ENCODE data around the gene PLG.
"Not testable (repeated sequence)": the region's sequence is repeated elsewhere in the genome, so short reads cannot be mapped to it uniquely, and the experiment has no call there.

The PLG gene

DNA sequence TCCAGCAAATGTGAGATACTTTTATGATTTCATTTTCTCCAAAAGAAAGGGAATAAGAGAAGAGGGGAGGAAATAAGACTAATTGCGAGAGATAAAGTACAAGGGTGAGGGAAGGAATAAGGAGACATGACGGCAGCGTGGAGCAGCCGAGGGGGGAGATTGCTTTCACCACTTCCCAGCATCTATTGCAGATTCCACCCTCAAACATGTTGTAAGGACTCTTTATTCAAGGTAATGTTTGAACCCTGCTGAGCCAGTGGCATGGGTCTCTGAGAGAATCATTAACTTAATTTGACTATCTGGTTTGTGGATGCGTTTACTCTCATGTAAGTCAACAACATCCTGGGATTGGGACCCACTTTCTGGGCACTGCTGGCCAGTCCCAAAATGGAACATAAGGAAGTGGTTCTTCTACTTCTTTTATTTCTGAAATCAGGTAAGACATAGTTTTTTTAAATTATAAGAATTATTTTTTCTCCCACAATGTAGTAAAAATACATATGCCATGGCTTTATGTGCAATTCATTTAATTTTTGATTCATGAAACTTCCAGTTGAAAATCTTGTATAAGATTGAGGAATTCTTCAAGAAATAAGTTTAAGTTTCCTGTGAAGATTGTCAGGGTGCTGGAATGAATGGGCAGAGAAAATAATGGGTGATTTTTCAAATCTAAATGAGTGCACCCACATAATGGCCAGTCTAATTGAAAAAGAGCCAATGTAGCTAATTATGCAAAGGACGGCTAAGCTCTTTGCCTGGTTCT lies at the start of gene PLG:
PLG (plus strand) TSS at position 327 of the 763 bp plus-strand sequence; CDS start at position 388, 61 bp downstream.
- not testable (repeated sequence) for DNase-seq (ENCODE audit: low read depth)

DNA sequence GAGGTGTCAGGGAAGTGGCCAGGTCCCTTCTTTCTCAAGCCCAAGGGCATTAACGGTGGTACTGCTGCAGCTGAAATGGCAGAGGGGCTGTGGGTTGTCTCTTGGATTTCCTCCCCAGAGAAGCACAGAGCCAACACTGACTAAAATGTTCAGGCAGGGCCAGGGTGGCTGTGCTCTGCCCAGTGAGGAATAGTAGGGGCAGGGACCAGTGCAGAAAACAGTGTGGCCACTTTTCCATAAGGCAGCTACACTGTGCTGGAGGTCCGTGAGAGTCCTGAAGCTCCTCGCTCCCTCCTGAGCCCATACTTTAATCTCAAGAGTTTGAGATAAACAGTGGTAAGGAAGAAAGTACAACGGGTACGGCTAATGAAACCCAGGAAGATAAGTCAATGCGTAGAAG lies 42.5 kb upstream of the PLG start:
- no peak for DNase-seq (ENCODE audit: low read depth)

DNA sequence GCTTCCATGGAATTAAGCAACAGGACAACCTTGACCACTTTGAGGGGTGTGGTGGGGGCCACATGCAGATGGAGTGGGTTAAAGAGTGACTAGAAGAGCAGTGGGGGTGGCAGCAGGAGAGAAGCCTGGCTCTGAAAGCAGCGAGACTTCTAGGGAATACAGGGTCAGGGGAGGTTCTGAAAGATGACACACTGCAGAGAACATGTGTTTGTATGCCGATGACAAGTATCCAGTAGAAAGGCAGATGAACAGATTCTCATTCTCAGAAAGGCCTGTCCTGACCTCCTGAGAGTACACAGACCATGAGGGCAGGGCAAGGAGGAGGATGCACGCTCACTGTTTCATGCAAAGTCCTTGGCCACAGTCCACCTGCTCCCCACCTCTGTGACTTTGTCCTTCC lies 40.8 kb upstream of the PLG start:
- DNase-seq (ENCODE audit: low read depth): no peak

DNA sequence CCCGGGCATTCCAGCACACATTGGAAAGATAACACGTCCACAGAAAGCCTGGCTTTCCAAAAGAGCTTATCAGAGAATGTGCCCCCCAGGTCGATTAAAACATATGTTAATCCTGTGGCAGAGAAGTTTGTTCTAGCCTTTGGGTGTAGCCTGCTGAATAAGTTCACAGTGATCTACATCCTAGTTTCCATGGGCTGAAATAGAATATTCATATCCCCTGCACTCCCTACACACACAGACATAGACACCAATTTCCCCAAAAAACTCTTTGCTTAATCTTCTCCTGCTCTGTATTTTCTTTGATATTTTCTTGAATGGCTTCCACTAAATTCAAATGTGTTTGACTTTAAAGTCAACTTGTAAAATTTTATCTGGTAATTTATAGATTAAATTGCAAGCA lies 39.6 kb upstream of the PLG start:
- DNase-seq (ENCODE audit: low read depth): no peak

DNA sequence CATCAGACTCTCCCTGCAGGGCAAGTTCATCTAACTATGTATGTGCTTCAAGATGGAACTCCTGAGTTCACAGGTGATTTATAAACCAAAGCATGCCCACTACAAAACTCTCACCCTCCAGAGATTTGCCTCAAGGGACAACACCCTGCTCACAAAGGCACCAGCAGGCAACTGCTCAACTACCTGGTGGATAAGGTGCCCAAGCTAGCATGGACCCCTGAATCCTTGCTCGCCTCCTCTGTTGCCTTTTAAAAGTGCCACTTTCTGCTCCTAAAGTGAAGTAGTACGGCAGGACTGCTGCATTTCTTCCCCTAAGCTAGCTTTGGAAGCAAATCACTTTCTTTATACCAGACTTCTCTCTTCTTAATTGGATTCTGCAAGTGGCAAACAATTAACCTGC lies 39.2 kb upstream of the PLG start:
- DNase-seq (ENCODE audit: low read depth): no peak

DNA sequence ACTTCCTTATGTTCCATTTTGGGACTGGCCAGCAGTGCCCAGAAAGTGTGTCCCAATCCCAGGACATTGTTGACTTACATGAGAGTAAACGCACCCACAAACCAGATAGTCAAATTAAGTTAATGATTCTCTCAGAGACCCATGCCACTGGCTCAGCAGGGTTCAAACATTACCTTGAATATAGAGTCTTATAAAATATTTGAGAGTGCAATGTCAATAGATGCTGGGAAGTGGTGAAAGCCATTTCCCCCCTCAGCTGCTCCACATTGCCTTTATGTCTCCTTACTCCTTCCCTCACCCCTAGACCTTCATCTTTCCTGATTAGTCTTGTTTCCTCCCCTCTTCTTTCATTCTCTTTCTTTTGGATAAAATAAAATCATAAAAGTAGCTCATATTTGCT lies 37.8 kb upstream of the PLG start, which contains the start of gene LPA:
LPA (minus strand) TSS at position 78 of the 400 bp plus-strand sequence; CDS start at position 17, 61 bp downstream.
- DNase-seq (ENCODE audit: low read depth): not testable (repeated sequence)

DNA sequence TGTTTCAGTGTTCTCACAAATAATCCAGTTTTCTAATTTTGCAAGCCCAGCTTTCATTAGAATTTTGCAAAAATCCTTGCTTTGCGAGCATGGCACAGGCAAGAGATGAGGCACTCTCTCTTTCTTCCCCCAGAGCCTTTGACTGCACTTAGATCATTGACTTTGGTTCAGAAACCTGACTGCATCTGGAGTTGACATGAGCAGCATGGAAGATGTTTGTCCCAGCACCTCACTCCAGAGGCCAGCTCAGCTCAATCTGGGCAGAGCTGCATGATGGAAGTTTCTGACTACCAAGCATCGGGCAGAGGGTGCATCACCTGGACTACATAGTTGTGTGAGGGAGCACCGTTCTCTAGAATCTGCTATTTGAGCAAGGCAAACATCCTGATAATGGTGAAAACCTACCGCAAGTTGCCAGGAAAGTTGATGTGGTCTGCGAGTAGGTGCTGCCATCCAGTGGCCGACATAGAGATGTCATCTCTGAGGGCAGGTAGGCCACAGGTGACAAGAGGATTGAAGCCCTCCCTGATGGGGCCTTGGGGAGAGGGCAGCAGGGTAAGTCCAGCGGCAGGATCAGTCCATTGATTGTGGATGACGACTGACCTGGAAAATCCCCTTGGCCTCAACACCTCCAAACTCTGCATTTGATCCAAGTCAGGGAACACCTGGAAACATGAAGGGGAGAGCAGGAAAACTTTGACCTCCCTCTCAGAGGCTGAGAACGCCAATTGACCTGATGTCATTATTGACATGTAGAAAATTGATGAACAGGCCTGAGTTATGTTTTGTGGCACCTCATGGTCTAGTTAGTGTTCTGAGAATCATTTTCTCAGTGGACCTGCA lies 34.2 kb upstream of the PLG start:
- no peak for DNase-seq (ENCODE audit: low read depth)

DNA sequence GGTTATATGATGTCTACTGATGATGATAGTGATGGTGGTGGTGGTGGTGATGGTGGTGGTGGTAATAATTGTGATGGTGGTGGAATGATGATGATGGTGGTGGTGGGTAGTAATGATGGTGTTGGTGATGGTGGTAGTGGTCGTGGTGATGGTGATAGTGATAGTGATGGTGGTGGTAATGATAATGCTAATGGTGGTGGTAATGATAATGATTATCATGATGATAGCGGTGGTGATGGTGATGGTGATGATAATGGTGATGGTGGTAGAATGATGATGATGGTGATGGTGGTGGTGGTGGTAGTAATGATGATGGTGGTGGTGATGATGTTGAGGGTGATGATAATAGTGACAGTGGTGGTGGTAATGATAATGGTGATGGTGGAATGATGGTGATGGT lies 33.5 kb upstream of the PLG start:
- DNase-seq (ENCODE audit: low read depth): no peak

DNA sequence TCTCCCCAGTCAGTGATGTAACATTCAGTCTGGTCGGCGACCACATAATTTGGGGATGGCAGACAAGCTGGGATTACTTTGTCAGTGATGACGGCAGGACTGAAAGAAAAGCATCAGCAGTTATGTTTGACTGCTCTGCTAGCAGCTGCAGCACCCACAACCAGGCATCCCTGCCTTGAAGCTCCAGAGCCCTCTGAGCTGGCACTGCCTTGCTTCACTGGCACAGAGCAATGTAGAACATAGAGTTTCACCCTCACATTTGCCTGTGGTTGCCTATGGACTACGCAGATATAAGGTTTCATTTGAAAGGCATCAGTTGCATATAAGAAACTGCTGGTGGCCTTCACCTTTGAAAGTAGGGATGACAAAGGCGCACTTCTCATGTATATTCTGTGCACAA lies 25.6 kb upstream of the PLG start:
- DNase-seq (ENCODE audit: low read depth): not testable (repeated sequence)

DNA sequence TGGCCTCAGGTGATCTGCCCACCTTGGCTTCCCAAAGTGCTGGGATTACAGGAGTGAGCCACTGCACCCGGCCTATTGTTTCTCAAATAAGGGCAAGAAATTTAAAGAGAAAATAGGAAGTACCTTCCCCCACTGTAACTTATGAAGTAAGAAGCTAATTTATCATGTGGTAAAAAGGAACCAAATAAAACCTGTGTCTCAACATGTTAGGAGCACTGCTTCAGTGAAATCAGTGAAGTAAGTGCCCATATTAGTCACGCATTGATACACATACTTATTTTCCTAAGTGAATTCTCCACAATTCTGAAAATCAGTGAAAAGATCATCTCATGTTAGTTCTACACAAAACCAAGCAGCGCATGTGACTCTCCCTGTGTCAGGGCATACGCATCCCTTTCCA lies 23.8 kb upstream of the PLG start:
- DNase-seq (ENCODE audit: low read depth): no peak

DNA sequence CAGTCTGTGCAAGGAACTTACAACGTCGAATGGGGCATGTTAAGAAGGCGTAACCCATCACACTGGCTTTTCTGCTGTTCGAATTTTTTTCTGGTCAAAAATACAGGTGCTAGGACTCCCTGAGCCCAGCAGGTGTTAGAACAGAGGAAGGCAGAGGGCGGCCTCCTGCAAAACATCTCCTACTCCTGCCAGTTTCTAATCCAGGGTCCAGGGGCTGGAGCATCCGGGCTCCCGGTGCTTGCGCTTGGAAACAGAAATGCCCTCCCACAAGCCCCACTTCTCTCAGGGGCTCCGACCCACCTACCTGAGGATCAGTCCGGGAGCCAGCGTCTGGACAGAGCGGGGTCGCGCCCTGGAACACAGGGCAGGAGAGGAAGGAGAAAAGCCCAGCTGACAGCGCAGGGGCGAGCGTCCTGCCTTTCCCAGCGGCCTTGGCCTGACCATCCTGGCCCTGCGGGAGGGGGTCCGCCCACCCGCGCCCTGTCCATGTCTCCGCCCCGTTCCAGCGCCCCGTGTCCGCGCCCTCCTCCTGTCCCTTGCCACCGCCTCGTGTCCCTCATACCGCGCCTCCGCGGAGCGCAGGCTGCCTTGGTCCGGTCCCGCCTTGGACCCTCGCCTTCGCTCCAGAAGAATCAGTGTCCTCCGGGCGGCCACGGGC lies 23.2 kb upstream of the PLG start:
- DNase-seq (ENCODE audit: low read depth): no peak

DNA sequence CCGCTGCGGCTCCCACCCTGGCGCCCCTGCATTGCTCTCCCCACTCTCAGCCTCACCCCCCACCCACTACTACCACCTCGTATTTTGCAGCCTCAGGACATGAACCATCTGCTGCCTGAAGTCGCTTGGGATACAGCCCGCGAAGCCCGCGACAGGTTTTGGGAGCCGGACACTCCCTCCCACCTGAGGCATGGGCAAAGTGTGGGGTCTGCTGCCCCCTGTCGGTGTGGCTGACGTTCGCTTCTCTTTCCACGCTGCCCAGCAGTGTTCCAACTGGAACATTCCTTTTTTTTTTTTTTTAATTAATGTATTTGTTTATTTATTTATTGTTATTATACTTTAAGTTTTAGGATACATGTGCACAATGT lies 22.7 kb upstream of the PLG start:
- DNase-seq (ENCODE audit: low read depth): no peak

DNA sequence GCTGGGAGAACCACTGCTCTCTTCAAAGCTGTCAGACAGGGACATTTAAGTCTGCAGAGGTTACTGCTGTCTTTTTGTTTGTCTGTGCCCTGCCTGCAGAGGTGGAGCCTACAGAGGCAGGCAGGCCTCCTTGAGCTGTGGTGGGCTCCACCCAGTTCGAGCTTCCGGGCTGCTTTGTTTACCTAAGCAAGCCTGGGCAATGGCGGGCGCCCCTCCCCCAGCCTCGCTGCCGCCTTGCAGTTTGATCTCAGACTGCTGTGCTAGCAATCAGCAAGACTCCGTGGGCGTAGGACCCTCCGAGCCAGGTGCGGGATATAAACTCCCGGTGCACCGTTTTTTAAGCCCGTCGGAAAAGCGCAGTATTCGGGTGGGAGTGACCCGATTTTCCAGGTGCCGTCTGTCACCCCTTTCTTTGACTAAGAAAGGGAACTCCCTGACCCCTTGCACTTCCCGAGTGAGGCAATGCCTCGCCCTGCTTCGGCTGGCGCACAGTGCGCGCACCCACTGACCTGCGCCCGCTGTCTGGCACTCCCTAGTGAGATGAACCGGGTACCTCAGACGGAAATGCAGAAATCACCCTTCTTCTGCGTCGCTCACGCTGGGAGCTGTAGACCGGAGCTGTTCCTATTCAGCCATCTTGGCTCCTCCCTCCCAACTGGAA lies 16.8 kb upstream of the PLG start:
- not testable (repeated sequence) for DNase-seq (ENCODE audit: low read depth)

DNA sequence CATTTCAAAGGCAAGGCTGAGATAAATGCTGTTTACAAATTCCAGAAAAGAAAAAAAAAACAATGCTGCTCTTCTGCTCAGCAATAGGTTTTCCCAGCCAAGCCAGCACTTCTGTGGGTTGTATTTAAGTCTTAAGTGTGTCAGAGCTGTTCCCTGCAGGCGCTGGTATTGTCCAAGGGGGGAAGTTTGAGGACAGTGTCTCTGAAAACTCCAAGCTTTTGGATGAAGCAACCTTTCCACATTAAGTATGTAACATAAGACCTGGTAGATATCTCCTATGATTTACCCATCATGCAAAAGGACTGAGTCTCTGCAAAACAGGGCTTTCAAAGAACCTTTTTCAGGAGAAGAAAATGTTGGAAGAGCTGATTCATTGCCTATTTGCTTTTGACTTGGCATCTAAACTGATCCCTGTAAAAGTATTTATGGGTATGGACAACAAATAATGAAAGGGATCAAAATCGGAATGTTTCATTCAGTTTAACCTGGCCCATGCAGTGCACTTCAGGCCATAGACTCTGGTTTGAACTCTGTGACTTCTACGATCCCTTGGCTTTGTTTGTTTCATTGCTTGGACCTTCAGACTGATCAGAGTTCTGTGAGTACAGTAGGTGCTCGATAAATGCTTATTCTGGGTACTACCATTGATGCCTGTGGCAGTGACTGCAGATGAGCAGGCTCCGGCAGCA lies 16.1 kb upstream of the PLG start:
- no peak for DNase-seq (ENCODE audit: low read depth)

DNA sequence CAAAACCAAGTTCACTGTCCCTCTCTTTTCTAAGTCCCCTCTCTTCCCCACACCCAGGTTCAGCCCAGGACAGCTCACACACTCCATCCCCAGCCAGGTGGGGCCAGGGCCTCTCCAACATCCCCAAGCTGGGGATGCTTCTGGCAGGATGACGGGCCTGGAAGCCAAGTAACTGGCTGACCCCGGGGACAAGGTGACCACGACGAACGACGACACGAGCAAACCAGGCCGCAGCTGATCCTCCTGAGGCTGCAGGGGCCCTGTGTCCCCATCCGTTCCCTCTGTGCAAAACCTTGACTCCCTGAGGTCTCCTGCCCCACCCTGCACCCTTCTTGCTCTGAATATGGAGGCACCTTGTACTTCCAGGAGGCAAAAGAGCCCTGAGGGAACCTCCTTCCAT lies 11.6 kb upstream of the PLG start:
- DNase-seq (ENCODE audit: low read depth): no peak

DNA sequence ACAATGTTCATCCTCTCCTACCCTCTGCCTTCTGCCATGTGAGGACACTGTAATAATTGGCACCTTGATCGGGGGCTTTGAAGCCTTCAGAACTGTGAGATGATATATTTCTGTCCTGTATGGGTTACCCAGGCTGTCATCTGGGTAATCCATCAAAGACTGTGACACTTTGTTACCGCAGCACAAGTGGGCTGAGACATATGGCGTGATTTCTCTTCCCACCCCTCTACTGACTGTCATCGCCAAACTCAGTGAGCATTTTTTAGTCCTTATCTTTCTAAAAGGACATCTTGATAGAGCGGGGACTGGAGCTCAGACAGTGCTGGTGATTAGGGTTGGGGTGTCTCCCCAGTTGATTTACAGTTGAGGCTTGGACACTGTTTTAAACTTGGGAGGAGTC lies 10.4 kb upstream of the PLG start:
- DNase-seq (ENCODE audit: low read depth): no peak

DNA sequence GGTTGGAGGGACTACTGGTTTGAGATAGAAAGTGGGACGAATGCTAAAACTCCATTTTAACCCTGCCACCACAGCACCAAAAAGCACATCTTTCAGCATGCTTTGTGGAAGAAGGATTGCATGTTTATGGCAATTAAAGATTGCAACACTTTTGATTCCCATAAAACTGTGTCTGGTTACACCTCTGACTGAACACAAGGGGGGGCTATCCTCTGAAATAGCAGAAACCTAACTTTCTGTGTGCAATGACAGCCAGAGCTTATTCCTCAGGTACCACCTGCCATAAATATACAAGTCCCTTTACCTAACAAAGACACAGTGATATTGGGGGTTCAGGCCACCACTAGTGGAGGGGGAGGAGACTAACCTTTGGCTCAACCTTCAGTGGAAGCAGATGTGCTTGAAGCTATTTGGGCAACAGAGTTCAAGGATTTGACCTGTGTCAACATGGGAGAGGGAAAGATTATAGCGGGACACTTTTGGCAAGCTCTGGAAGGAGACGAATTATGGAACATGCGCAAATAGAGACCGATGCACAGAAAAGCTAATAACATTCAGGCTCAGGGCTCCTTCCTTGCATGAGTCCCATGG lies 9.6 kb upstream of the PLG start:
- DNase-seq (ENCODE audit: low read depth): no peak

DNA sequence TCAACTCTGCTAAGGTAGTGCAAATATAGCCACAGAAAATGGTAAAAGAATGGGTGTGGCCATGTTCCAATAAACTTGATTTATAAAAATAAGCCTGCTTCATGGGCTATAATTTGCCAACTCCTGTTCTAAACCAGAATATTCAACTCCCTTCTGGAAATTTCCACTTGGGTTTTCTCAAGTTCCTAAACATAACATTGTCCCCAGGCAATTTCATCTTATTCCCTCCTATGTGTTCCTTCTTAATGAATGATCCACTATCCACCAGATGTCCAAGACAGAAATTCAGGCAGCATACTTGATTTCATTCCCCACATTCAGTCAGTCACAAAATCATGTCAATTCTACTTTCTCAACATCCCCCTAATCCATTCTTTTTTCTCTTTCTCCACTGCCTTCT lies 7.0 kb upstream of the PLG start:
- DNase-seq (ENCODE audit: low read depth): not testable (repeated sequence)

DNA sequence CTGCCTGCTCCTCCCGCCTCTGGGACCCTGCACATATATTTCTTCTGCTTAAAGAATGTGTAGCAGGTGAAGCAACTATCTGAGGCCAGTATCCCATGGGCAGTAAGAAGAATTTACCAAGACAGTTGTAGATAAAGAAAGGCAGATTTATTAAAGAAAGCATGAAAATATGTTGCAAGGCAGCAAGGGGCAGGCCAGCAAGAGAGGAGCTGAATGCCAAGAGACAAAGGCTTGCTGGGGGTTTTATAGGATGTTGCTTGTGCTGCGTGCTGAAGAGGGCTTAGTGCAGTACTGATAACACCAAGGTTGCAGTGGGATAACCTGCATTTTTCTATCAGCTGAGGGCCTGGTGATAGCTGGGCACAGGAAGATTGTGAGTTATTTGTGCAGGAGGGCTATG lies 6.4 kb upstream of the PLG start:
- DNase-seq (ENCODE audit: low read depth): not testable (repeated sequence)

DNA sequence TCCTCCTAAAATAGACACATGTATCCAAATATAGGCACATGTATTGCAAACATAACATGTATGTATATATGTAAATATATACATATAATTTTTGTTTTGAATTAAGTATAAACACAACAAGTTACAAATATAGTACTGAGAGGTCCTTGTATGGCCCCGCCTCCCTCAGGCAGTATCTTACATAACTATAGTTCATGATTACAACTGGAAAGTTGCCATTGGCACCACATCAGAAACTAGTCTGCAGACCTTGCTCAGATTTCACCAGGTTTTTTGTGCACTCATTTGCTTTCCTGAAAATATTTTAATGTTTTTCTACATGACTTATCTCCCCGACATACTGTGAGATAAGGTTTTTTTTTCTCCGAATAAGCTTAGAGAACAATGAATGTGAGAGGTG lies 5.2 kb upstream of the PLG start:
- DNase-seq (ENCODE audit: low read depth): not testable (repeated sequence)

DNA sequence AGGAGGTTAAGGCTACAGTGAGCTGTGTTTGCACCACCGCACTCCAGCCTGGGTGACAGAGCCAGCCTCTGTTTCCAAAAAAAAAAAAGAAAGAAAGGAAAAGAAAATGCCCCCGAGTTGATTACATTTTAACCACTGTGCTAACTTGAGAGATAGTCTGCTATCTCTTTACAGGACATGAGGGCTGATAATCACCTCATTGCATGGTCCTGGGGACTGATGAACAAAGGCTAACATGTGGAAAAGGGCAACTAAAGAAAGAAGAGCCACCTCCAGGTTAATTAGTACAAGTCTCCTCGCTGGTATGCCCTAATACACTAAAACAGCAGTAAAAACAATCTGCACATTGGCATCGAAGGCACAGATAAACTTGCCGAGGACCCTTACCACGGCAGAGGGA lies 4.2 kb upstream of the PLG start:
- no peak for DNase-seq (ENCODE audit: low read depth)
